HAP-1 (cell line): Measurements from ENCODE around the gene OGDHL.

ENCODE experiments used
- DNase-seq, 2 experiments: peaks; one replicate each; pipeline ENCODE4 v3.0.0-alpha.2; 2016 to 2020; ENCODE audit warnings: low spot score in 2 of 2
- H3K27me3 ChIP-seq: fragments of 250-450 bp; sonication (Bioruptor Pico); 2 replicates; pipeline ENCODE4 v1.5.1; 2020; ENCODE audit warnings: low read depth, mild to moderate bottlenecking, moderate library complexity
- H3K36me3 ChIP-seq: fragments of 250-450 bp; sonication (Bioruptor Pico); replicated peaks from 2 replicates; pipeline ENCODE4 v1.5.1; 2020; ENCODE audit warnings: mild to moderate bottlenecking
- H3K4me1 ChIP-seq: fragments of 250-450 bp; sonication (Bioruptor Pico); 2 replicates; pipeline ENCODE4 v1.5.1; 2020; ENCODE audit warnings: mild to moderate bottlenecking
- H3K4me3 ChIP-seq: fragments of 250-450 bp; sonication (Bioruptor Pico); 2 replicates; pipeline ENCODE4 v1.5.1; 2020; ENCODE audit warnings: mild to moderate bottlenecking, moderate library complexity
- H3K9me3 ChIP-seq: fragments of 250-450 bp; sonication (Bioruptor Pico); 2 replicates; pipeline ENCODE4 v1.5.1; 2020; ENCODE audit warnings: mild to moderate bottlenecking, moderate library complexity
- in situ Hi-C: fragments of 300-500 bp; cut with MboI; formaldehyde crosslinking; loops from 3 replicates; pipeline ENCODE4 v1.14.3; 2020; ENCODE audit warnings: low sequenced_read_pairs, inconsistent platforms, mixed read lengths

Gene OGDHL

GRCh38 chr10:49688261-49688846 is 73.8 kb downstream of the OGDHL start:
- no peaks in the 10 kb centered on the region for H3K36me3 ChIP-seq
- no peak for DNase-seq
- H3K4me3 ChIP-seq = no peak overlapping the region
- no peaks in the 10 kb centered on the region for H3K4me1 ChIP-seq
- H3K9me3 ChIP-seq = no peaks in the 10 kb centered on the region
- in situ Hi-C loops = no loop called here
- H3K27me3 ChIP-seq = 0 out of 2 replicates have a peak, but pooled peaks cover 9% of the 10 kb centered on the region

GRCh38 chr10:49686651-49687050 is 75.5 kb downstream of the OGDHL start:
- no peaks in the 10 kb centered on the region for H3K36me3 ChIP-seq
- in situ Hi-C loops = no loop called here
- DNase-seq = no peak
- H3K27me3 ChIP-seq = 0 out of 2 replicates have a peak, but pooled peaks cover 9% of the 10 kb centered on the region
- H3K9me3 ChIP-seq = no peaks in the 10 kb centered on the region
- H3K4me1 ChIP-seq = no peaks in the 10 kb centered on the region
- H3K4me3 ChIP-seq = no peak overlapping the region
